ENCODE measurements around the gene CACTIN. TPM values are rescaled to one million over a fixed set of nuclear protein-coding genes. Genes with fewer than 3 reads are reported as not detected.

CACTIN gene
- total and polyA plus RNA-seq, 4 experiments from 2014 or later, result 4.4 to 50.4 (median 30.1) TPM

GRCh38 chr19:3621689-3622088, 4.9 kb downstream of the CACTIN start:
- intact Hi-C loops (cut with micrococcal nuclease), result no loop called here
- Histone ChIP-seq H3K4me1 (ENCODE audit: insufficient read depth, low read length) (peaks cover 22% of the 10 kb centered on the region), H3K4me3 (ENCODE audit: low read length in 2 of 2) (no peak overlapping the region), H3K9me3 (ENCODE audit: control insufficient read depth in 1 of 2, low read length in 2 of 2) (no peaks in the 10 kb centered on the region), H3K27me3 (ENCODE audit: insufficient read depth, low read length) (no peaks in the 10 kb centered on the region), H3K27ac (ENCODE audit: low read depth, low read length) (no peak overlapping the region), H3K36me3 (ENCODE audit: insufficient read depth, low read length) (peaks cover 4% of the 10 kb centered on the region)
- Mint-ChIP-seq H3K4me3 (no peak overlapping the region), H3K36me3 (peaks cover 0 to 27% of the 10 kb centered on the region in 2 donors), H3K27ac (no peak overlapping the region), H3K27me3 (no peaks in the 10 kb centered on the region), H3K9me3 (peaks cover 0 to 2% (median 0%) of the 10 kb centered on the region in 8 donors), H3K4me1 (peaks cover 12 to 33% (median 20%) of the 10 kb centered on the region in 4 donors)
- POLR2A ChIA-PET (ENCODE audit: partially characterized antibody), result no interaction called here
- CTCF ChIA-PET (ENCODE audit: partially characterized antibody), result interaction anchor here (1.3 to 3.5 kb wide), 2 partner anchors 30 to 77 kb away, joined by 5 to 9 read pairs; no protein-coding TSS in a partner anchor
- no peak for DNase-seq

GRCh38 chr19:3620817-3621547, 5.6 kb downstream of the CACTIN start:
- H3K27me3 Mint-ChIP-seq, result no peaks in the 10 kb centered on the region
- intact Hi-C loops (cut with micrococcal nuclease), result no loop called here
- Histone ChIP-seq H3K27me3 (ENCODE audit: insufficient read depth, low read length) (no peaks in the 10 kb centered on the region), H3K27ac (ENCODE audit: low read depth, low read length) (no peak overlapping the region), H3K4me3 (ENCODE audit: low read length in 2 of 2) (no peak overlapping the region), H3K4me1 (ENCODE audit: insufficient read depth, low read length) (peaks cover 20% of the 10 kb centered on the region), H3K36me3 (ENCODE audit: insufficient read depth, low read length) (peaks cover 4% of the 10 kb centered on the region), H3K9me3 (ENCODE audit: control insufficient read depth in 1 of 2, low read length in 2 of 2) (no peaks in the 10 kb centered on the region)
- peaks cover 8 to 29% (median 15%) of the 10 kb centered on the region in 4 donors for H3K4me1 Mint-ChIP-seq
- H3K4me3 Mint-ChIP-seq, result no peak overlapping the region
- POLR2A ChIA-PET (ENCODE audit: partially characterized antibody), result no interaction called here
- no peak for DNase-seq
- peaks cover 0 to 2% (median 0%) of the 10 kb centered on the region in 8 donors for H3K9me3 Mint-ChIP-seq
- H3K36me3 Mint-ChIP-seq, result peaks cover 0 to 23% of the 10 kb centered on the region in 2 donors
- CTCF ChIA-PET (ENCODE audit: partially characterized antibody), result interaction anchor here (1.1 to 3.5 kb wide), 3 partner anchors 13 to 35 kb away, joined by 4 to 10 read pairs (median 9); partner anchors contain the start of gene GIPC3
- H3K27ac Mint-ChIP-seq, result no peak overlapping the region

DNA sequence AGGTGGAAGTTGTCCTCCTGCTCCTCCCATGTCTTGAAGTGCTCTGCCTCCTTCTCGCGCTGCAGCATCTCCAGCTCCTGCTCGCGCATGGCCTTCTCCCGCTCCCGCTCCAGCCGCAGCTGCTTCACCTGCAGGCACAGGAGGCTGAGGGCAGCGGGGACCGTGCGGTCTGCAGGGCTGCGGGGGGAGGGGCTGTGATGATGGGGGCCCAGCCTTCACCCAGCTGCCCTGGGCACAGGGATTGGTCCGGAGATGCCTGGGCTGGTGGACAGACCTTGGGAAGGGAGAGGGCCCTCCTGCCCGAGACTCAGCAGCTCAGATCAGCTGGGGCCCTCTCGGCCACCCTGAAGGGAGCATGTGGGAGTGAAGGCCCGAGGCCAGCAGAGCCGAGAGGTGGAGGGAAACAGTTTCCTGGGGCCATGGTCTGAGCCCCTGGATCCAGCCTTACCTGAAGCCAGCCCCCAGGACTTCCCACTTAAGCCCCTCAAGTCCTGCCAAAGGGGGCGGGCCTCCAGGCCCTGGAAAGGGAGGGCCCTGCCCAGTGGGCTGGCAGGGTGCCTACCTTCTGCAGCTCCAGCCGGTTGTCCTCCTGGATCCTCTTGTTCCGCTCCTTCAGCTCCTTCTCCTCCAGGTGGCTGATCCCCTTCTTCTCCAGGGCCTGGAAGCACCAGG, 6.3 kb downstream of the CACTIN start:
- peaks cover 13% of the 10 kb centered on the region for H3K4me1 ChIP-seq (ENCODE audit: insufficient read depth, low read length)
- Mint-ChIP-seq H3K4me3 (no peak overlapping the region), H3K27me3 (no peaks in the 10 kb centered on the region), H3K27ac (no peak overlapping the region), H3K36me3 (peaks cover 0 to 25% of the 10 kb centered on the region in 2 donors), H3K9me3 (peaks cover 0 to 2% (median 0%) of the 10 kb centered on the region in 8 donors), H3K4me1 (peaks cover 7 to 22% (median 11%) of the 10 kb centered on the region in 4 donors)
- ChIA-PET POLR2A (ENCODE audit: partially characterized antibody) (no interaction called here), CTCF (ENCODE audit: partially characterized antibody) (interaction anchor here (1.1 to 3.5 kb wide), 4 partner anchors 12 to 74 kb away, joined by 4 to 10 read pairs (median 8); partner anchors contain the start of gene GIPC3)
- no peaks in the 10 kb centered on the region for H3K27me3 ChIP-seq (ENCODE audit: insufficient read depth, low read length)
- peaks cover 4% of the 10 kb centered on the region for H3K36me3 ChIP-seq (ENCODE audit: insufficient read depth, low read length)
- H3K9me3 ChIP-seq (ENCODE audit: control insufficient read depth in 1 of 2, low read length in 2 of 2), result no peaks in the 10 kb centered on the region
- intact Hi-C loops (cut with micrococcal nuclease), result no loop called here
- DNase-seq, result no peak
- H3K27ac ChIP-seq (ENCODE audit: low read depth, low read length), result no peak overlapping the region
- no peak overlapping the region for H3K4me3 ChIP-seq (ENCODE audit: low read length in 2 of 2)

DNA sequence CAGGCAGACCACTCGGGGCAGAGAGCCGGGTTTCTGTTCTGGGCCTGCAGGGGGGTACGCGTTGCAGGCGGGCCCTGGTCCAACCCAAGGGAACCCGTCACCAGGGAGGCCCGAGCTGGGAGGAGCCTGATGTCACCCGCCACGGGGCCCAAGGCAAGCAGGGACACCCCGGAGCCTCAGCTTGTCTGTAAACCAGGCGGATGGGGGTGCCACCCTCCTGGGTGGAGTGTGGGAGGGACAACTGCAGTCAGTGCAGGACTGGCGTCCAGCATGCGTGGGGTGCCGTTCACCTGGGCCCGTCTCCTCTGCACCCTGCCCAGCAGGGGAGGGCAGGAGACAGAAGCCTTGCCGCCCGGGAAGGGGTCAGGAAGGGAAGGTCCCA, 7.0 kb downstream of the CACTIN start:
- no peak overlapping the region for H3K4me3 ChIP-seq (ENCODE audit: low read length in 2 of 2)
- no peak for DNase-seq
- intact Hi-C loops (cut with micrococcal nuclease), result no loop called here
- Mint-ChIP-seq H3K27ac (no peak overlapping the region), H3K36me3 (peaks cover 0 to 25% of the 10 kb centered on the region in 2 donors), H3K4me3 (no peak overlapping the region), H3K27me3 (no peaks in the 10 kb centered on the region), H3K4me1 (peaks cover 6 to 17% (median 7%) of the 10 kb centered on the region in 4 donors), H3K9me3 (peaks cover 0 to 2% (median 0%) of the 10 kb centered on the region in 8 donors)
- no peaks in the 10 kb centered on the region for H3K9me3 ChIP-seq (ENCODE audit: control insufficient read depth in 1 of 2, low read length in 2 of 2)
- ChIA-PET CTCF (ENCODE audit: partially characterized antibody) (interaction anchor here (1.9 to 3.5 kb wide), 3 partner anchors 28 to 74 kb away, joined by 7 to 10 read pairs (median 9); partner anchors contain the start of gene GIPC3), POLR2A (ENCODE audit: partially characterized antibody) (no interaction called here)
- H3K27ac ChIP-seq (ENCODE audit: low read depth, low read length), result no peak overlapping the region
- peaks cover 4% of the 10 kb centered on the region for H3K36me3 ChIP-seq (ENCODE audit: insufficient read depth, low read length)
- peaks cover 6% of the 10 kb centered on the region for H3K4me1 ChIP-seq (ENCODE audit: insufficient read depth, low read length)
- no peaks in the 10 kb centered on the region for H3K27me3 ChIP-seq (ENCODE audit: insufficient read depth, low read length)

DNA sequence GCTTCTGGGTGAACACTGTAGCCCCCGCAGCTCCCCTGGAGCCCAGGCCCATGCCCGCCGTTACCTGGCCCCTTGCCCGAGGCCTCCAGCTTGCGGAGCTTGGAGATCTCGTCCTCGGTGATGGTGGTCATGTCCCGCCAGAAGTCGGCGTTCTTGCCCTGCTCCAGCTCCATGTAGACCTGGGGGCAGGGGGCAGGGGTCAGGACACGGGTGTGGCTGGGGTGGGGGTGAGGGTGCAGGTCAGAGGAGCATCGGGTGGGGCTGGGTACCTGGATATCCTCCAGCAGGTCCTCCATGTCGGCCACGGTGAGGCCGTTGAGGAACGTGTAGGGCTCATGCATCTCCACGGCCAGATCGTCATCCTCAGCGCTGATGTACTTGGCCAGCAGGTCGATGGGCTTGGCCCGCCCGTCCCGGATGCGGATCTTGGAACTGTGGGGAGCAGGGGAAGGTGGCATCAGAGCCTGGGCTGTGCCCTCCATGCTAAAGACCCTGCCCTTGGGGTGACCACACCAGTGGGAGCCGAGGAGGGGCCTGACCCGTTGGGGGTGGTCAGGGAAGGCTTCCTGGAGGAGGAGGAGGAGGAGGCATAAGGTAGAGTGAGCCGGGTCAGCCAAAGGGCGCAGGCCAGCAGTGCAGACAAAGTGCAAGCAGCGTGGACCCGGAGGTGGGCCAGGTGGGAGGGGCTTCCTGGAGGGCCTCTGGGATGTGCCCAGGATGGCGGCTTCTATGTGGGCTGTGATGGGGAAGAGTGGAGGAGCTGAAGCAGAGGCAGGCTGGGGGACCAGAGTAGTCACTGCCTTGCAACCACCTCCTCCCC, 7.6 kb downstream of the CACTIN start:
- Mint-ChIP-seq H3K27me3 (no peaks in the 10 kb centered on the region), H3K4me1 (peaks cover 1 to 11% (median 2%) of the 10 kb centered on the region in 4 donors), H3K27ac (no peak overlapping the region), H3K36me3 (peaks cover 0 to 21% of the 10 kb centered on the region in 2 donors), H3K9me3 (peaks cover 0 to 2% (median 0%) of the 10 kb centered on the region in 8 donors), H3K4me3 (no peak overlapping the region)
- Histone ChIP-seq H3K9me3 (ENCODE audit: control insufficient read depth in 1 of 2, low read length in 2 of 2) (no peaks in the 10 kb centered on the region), H3K27me3 (ENCODE audit: insufficient read depth, low read length) (no peaks in the 10 kb centered on the region), H3K4me3 (ENCODE audit: low read length in 2 of 2) (no peak overlapping the region), H3K4me1 (ENCODE audit: insufficient read depth, low read length) (peaks cover under 1% of the 10 kb centered on the region), H3K27ac (ENCODE audit: low read depth, low read length) (no peak overlapping the region), H3K36me3 (ENCODE audit: insufficient read depth, low read length) (peaks cover 4% of the 10 kb centered on the region)
- intact Hi-C loops (cut with micrococcal nuclease), result loop anchor here (1.0 kb wide), 1 partner anchor 74 kb away; no protein-coding TSS in a partner anchor
- DNase-seq, result no peak
- POLR2A ChIA-PET (ENCODE audit: partially characterized antibody), result no interaction called here
- CTCF ChIA-PET (ENCODE audit: partially characterized antibody), result interaction anchor here (0.7 to 3.5 kb wide), 5 partner anchors 10 to 73 kb away, joined by 3 to 10 read pairs (median 7); partner anchors contain the start of gene GIPC3

GRCh38 chr19:3618144-3618810, 8.3 kb downstream of the CACTIN start:
- Histone ChIP-seq H3K36me3 (ENCODE audit: insufficient read depth, low read length) (peaks cover 4% of the 10 kb centered on the region), H3K27me3 (ENCODE audit: insufficient read depth, low read length) (no peaks in the 10 kb centered on the region), H3K27ac (ENCODE audit: low read depth, low read length) (no peak overlapping the region), H3K4me1 (ENCODE audit: insufficient read depth, low read length) (no peaks in the 10 kb centered on the region), H3K4me3 (ENCODE audit: low read length in 2 of 2) (no peak overlapping the region), H3K9me3 (ENCODE audit: control insufficient read depth in 1 of 2, low read length in 2 of 2) (no peaks in the 10 kb centered on the region)
- Mint-ChIP-seq H3K4me1 (peaks cover 0 to 9% (median 2%) of the 10 kb centered on the region in 4 donors), H3K27ac (no peak overlapping the region), H3K27me3 (no peaks in the 10 kb centered on the region), H3K36me3 (peaks cover 0 to 25% of the 10 kb centered on the region in 2 donors), H3K9me3 (peaks cover 0 to 2% (median 0%) of the 10 kb centered on the region in 8 donors), H3K4me3 (no peak overlapping the region)
- ChIA-PET CTCF (ENCODE audit: partially characterized antibody) (interaction anchor here (0.7 to 3.5 kb wide), 5 partner anchors 9 to 72 kb away, joined by 3 to 10 read pairs (median 7); partner anchors contain the start of gene GIPC3), POLR2A (ENCODE audit: partially characterized antibody) (no interaction called here)
- intact Hi-C loops (cut with micrococcal nuclease), result loop anchor here (1.0 kb wide), 1 partner anchor 73 kb away; no protein-coding TSS in a partner anchor
- peak in 4 of 5 donors; percentile 24 to 44 (median 30) for DNase-seq

Data from CD4-positive, alpha-beta memory T cell (primary cell).